ENCODE measurements around the gene TXNDC5.

GRCh38 chr6:7918403-7918802, 7.8 kb upstream of the TXNDC5 start:
- no peak for TF ChIP-seq CTCF (IDR thresholded peaks at IDR 0.05)
- no peak for TF ChIP-seq POLR2A (IDR thresholded peaks at IDR 0.05)

Data from thyroid gland (tissue), 4 donors.